Hepatocyte (in vitro differentiated cells): ENCODE measurements around the gene CCDC60.

Experiments used
- EZH2 ChIP-seq: fragments of 200-600 bp; sonication (generic); IDR thresholded peaks from 2 replicates; pipeline ENCODE4 v1.6.1; 2016; ENCODE audit warnings: antibody characterized with exemption, mild to moderate bottlenecking, borderline replicate concordance
- EZH2phosphoT487 ChIP-seq: fragments of 200-600 bp; sonication (generic); IDR thresholded peaks from one replicate; pipeline ENCODE4 v1.6.1; 2018; ENCODE audit warnings: antibody characterized with exemption, mild to moderate bottlenecking, low read depth, moderate library complexity; ENCODE audit not compliant: unreplicated experiment, severe bottlenecking
- TF ChIP-seq, protein P1 (sequence below): fragments of 200-600 bp; sonication (generic); IDR thresholded peaks from 2 replicates; pipeline ENCODE4 v1.5.1; 2016; ENCODE audit warnings: antibody characterized with exemption, mild to moderate bottlenecking; ENCODE audit not compliant: poor library complexity

DNA sequence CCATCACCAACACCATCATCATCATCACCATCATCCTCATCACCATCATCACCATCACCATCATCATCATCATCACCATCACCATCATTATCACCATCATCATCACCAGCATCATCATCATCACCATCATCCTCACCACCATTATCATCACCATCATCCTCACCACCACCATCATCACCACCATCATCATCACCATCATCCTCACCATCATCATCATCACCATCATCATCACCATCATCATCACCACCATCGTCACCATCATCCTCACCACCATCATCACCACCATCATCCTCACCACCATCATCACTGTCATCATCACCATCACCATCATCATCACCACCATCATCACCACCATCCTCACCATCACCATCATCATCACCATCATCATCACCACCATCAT is 146.0 kb downstream of the CCDC60 start:
- TF ChIP-seq, protein P1, sequence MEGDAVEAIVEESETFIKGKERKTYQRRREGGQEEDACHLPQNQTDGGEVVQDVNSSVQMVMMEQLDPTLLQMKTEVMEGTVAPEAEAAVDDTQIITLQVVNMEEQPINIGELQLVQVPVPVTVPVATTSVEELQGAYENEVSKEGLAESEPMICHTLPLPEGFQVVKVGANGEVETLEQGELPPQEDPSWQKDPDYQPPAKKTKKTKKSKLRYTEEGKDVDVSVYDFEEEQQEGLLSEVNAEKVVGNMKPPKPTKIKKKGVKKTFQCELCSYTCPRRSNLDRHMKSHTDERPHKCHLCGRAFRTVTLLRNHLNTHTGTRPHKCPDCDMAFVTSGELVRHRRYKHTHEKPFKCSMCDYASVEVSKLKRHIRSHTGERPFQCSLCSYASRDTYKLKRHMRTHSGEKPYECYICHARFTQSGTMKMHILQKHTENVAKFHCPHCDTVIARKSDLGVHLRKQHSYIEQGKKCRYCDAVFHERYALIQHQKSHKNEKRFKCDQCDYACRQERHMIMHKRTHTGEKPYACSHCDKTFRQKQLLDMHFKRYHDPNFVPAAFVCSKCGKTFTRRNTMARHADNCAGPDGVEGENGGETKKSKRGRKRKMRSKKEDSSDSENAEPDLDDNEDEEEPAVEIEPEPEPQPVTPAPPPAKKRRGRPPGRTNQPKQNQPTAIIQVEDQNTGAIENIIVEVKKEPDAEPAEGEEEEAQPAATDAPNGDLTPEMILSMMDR, result no peak
- TF ChIP-seq EZH2phosphoT487, result no peak
- TF ChIP-seq EZH2, result no peak
